GM21447 (cell line): ENCODE data around the gene MCM7.

Experiments used
- ATAC-seq: cut with Tn5 transposase; IDR thresholded peaks from one replicate; pipeline ENCODE4 v1.9.1; 2021; ENCODE audit not compliant: unreplicated experiment

MCM7 gene

GRCh38 chr7:100124301-100125230, 23.4 kb upstream of the MCM7 start:
- no peak for ATAC-seq

- no peak for ATAC-seq
Measured at GRCh38 chr7:100122568-100122967, 21.4 kb upstream of the MCM7 start.

- ATAC-seq, result no peak
Measured at GRCh38 chr7:100122067-100122466, 20.9 kb upstream of the MCM7 start.

GRCh38 chr7:100120733-100121036, 19.5 kb upstream of the MCM7 start:
- no peak for ATAC-seq

DNA sequence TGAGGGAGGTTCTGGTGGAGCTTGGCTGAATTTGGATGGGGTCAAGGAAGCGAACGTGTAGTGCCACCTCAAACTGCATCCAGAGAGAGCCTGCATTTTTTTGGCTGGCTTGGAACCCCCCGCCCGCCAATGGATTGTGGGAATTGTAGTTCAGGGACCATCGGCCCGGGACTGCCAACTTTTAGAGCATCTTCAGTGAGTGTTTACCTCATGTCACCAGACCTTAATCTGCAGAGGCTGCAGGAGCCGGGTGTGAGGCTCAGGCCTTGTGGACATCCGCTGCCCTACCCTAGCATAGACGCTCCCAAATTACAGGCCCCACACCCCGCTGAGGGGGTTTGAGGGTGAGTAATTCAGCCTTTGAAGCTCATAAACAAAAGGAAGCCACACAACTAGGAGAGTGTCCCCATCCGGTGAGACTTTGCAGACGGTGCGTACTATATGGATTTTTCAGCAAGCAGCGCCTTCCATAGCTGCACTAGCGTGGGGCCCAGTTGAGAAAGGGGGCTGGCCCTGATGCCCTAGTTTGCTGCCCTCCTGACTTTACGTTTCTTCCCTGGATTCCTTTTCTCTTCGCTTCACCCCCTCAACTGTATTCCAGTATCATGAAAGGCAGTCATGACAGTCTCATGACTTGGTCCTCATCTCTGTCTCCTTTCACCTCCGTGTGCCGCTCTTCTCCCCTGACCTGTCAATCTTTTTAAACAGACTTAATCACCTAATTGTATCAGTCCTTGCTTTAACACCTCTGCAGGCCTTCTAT, 19.0 kb upstream of the MCM7 start:
- ATAC-seq, result peak; percentile 29

DNA sequence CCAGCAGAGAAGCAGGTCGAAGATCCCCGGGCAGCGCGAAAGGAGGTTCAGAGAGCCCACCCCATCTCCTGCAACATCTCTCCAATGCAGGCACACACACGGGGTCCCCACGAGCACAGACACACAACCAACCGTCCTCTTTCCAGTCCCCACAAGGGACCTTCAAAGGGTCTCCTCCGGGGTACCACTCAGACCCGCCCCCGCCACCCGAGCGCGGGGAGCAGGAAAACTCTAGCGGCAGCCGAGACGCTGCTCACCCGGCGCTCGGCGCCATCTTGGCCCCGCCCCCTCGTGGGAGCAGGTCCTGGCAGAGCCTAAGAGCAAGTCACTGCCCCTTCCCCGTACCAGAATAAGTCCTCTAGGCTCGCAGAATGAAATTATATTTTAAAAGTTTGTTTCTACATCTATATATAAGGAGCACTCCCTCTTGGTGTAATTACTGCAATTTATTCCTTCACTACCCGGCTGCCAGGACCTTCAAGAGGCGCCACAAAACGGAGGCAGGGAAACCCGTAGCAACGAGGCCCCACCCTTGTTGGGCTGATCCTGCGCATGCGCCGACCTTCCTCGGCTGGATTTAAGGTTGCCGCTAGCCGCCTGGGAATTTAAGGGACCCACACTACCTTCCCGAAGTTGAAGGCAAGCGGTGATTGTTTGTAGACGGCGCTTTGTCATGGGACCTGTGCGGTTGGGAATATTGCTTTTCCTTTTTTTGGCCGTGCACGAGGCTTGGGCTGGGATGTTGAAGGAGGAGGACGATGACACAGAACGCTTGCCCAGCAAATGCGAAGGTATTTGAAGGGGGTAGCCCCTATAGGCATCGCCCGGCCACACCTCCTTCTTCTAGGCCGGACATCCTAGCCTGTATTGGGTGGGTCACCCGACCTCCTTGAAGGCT, 18.1 kb upstream of the MCM7 start, which contains the start of the genes CNPY4 and TAF6:
CNPY4 (plus strand) TSS at position 563 of the 898 bp plus-strand sequence; CDS start at position 674, 111 bp downstream.
TAF6 (minus strand) TSS at position 287 of the 898 bp plus-strand sequence. CDS start 5,149 bp downstream, outside the sequence.
- peak; percentile 68 for ATAC-seq

DNA sequence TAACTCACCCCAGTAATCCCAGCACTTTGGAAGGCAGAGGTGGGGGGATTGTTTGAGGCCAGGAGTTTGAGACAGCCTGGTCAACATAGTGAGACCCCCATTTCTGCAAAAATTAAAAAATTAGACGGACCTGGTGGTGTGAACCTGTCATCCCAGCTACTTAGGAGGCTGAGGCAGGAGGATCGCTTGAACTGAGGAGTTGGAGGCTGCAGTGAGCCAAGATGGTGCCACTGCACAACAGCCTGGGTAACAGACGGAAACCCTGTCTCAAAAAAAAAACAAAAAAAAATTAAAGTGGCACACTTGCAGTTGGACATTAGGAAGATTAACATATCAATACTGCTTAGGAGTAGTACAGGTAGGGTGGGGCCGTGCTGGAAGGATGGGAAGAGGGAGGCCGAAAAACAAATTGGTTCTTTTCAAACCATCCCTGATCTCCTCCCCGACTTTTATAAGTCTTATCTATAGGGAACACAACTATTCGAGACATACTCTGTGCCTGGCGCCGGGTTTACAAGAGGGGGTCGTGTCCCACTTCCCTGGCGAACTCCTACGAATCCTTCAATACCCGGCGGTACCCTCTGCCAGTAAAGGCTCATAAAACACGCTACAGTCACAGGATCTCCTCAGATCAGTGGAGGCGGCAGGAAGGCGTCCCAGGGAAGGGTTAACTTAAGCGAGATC, 17.3 kb upstream of the MCM7 start:
- no peak for ATAC-seq

GRCh38 chr7:100115026-100115425, 13.8 kb upstream of the MCM7 start:
- ATAC-seq, result no peak

- no peak for ATAC-seq
Measured at GRCh38 chr7:100111914-100112313, 10.7 kb upstream of the MCM7 start.

DNA sequence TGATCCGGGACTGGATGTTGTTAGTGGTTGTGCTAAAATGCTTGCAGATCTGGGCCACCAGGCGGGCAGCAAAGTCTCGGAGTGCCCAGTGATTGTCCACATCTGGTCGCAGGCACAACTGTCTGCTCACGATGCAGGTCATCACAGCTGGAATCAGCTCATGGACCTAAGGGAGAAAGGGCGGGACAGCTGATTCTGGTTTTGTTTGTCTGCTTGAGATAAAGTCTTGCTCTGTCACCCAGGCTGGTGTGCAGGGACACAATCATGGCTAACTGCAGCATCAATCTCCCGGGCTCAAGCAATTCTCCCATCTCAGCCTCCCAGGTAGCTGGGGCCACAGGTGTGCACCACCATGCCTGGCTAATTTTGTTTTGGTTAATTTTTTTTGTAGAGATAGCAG, 10.0 kb upstream of the MCM7 start:
- no peak for ATAC-seq

DNA sequence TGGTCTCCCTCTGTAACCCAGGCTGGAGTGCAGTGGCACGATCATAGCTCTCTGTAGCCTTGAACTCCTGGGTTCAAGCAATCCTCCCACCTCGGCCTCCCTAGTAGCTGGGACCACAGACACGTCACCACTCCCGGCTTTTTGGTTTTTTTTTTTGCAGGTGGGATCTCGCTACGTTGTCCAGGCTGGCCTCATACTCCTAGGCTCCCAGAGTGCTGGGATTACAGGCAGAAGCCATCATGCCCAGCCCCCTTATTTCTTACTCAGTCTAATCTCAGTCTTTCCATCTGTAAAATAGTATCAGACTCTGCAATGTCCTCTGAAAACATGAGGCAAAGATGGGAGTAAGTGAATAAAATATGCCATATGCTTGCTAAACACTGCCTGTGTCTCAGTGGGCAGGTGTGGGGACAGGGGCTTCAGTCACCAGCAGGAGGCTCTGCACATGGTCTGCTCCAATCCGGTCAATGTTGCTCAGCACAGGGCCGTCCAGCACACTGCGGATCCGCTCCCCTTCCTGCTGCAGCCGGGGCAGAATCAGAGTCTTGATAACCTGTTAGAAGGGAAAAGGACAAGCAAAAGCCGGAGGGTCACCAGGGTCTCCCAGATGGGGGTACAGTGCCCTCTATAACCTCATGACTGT, 8.4 kb upstream of the MCM7 start:
- no peak for ATAC-seq

GRCh38 chr7:100107890-100108289, 6.7 kb upstream of the MCM7 start:
- no peak for ATAC-seq

- no peak for ATAC-seq
Measured at GRCh38 chr7:100107125-100107737, 6.0 kb upstream of the MCM7 start.

DNA sequence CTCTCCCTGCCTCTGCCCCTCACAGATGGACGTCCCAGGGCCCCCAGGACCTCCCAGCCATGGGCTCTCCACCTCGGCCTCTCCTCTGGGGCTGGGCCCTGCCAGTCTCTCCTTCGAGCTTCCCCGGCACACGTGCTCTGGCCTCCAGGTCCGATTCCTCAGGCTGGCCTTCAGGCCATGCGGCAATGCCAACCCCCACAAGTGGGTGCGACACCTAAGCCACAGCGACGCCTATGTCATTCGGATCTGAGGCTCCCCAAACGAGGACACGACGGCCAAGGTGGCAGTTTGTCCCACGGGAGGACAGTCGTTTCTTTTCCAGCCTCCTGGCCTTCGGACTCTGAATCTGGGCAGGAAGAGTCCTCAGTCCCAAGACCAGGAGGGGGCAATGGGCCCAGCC, 5.4 kb upstream of the MCM7 start:
- no peak for ATAC-seq

- no peak for ATAC-seq
Measured at GRCh38 chr7:100105534-100105933, 4.3 kb upstream of the MCM7 start.

GRCh38 chr7:100102950-100103840, 2.0 kb upstream of the MCM7 start:
- no peak for ATAC-seq

- ATAC-seq, result peak; percentile 67
Measured at GRCh38 chr7:100100420-100101015, 679 bp downstream of the MCM7 start.

DNA sequence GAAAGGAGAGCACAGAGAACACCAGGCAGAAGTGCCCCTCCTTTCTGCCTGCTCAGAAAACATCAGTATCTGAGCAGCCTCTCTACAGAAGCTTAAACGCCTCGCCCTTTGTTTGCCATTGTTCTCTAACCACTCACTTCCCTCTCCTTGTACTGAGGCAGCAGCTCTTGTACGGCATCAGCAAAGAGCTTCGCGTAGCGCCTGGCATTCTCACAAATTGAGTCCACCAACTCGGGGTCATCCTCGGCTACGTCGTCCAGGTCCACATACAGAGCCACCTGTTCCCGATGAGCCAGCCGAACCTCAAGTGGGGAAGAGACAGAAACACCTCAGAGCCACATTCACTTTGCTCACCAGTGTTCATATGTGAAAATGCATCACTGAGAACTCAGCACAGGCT, 1.7 kb downstream of the MCM7 start:
- ATAC-seq, result no peak
